H1 (cell line): ENCODE measurements around the gene COA1. TPM values are rescaled to one million over a fixed set of nuclear protein-coding genes. Genes with fewer than 3 reads are reported as not detected.

Experiments used
- CTCF ChIA-PET: fragments of 300-600 bp; sonication (Branson Sonifier 250); formaldehyde crosslinking; loops from one replicate; lab custom pipeline; 2021; ENCODE audit not compliant: partially characterized antibody; lab: Charles Lee
- POLR2A ChIA-PET: fragments of 300-600 bp; sonication (Branson Sonifier 250); formaldehyde crosslinking; loops from one replicate; lab custom pipeline; 2021; ENCODE audit warnings: inconsistent platforms; ENCODE audit not compliant: partially characterized antibody; lab: Charles Lee
- DNase-seq, 2 experiments: peaks; one replicate each; pipeline versions ENCODE4 v3.0.0 to v3.0.0-alpha.2; 2010 to 2022; ENCODE audit warnings: low spot score in 2 of 2, low read depth in 1 of 2, mixed read lengths in 1 of 2
- FAIRE-seq: peaks from 2 replicates; lab custom pipeline; 2011; peaks lifted over from hg19 to GRCh38; lab: Jason Lieb, UNC
- H2AFZ ChIP-seq: 2 replicates; pipeline ENCODE4 v1.8.1; 2012; ENCODE audit warnings: low read length, inconsistent platforms
- H2AK5ac ChIP-seq: 2 replicates; pipeline ENCODE4 v1.6.1; 2013; ENCODE audit warnings: low read depth, low read length
- H2BK120ac ChIP-seq: replicated peaks from 2 replicates; pipeline ENCODE3; 2013; ENCODE audit warnings: low read depth, low read length, inconsistent platforms
- H2BK12ac ChIP-seq: 2 replicates; pipeline ENCODE4 v1.6.1; 2013; ENCODE audit warnings: low read depth, low read length
- H2BK15ac ChIP-seq: 2 replicates; pipeline ENCODE4 v1.6.1; 2013; ENCODE audit warnings: low read length
- H2BK20ac ChIP-seq: 2 replicates; pipeline ENCODE4 v1.6.1; 2013; ENCODE audit warnings: low read length
- H2BK5ac ChIP-seq: 2 replicates; pipeline ENCODE4 v1.6.1; 2013; ENCODE audit warnings: low read depth, low read length
- H3K14ac ChIP-seq: 2 replicates; pipeline ENCODE4 v1.6.1; 2013; ENCODE audit warnings: inconsistent platforms; ENCODE audit not compliant: insufficient read length
- H3K18ac ChIP-seq: 2 replicates; pipeline ENCODE4 v1.6.1; 2013; ENCODE audit warnings: low read length; ENCODE audit errors: extremely low read depth
- H3K23ac ChIP-seq: 2 replicates; pipeline ENCODE4 v1.6.1; 2013; ENCODE audit warnings: inconsistent platforms; ENCODE audit not compliant: insufficient read length
- H3K23me2 ChIP-seq: 2 replicates; pipeline ENCODE4 v1.6.1; 2013; ENCODE audit warnings: low read depth, low read length
- H3K27ac ChIP-seq: 2 replicates; pipeline ENCODE4 v1.6.1; 2011; ENCODE audit warnings: low read depth, low read length, inconsistent platforms
- H3K27me3 ChIP-seq, 4 experiments: replicated peaks in 1 of 4; 1 replicate in 1 of 4; 2 replicates in 3 of 4; pipeline versions ENCODE4 v1.6.1 to v1.8.1; 2011 to 2013; ENCODE audit warnings: low read length in 3 of 4, mild to moderate bottlenecking in 3 of 4, inconsistent platforms in 2 of 4, mixed read lengths in 2 of 4, moderate library complexity in 1 of 4; ENCODE audit not compliant: control insufficient read depth in 3 of 4, insufficient read depth in 3 of 4; ENCODE audit errors: extremely low read depth in 1 of 4
- H3K36me3 ChIP-seq, 4 experiments: 2 replicates each; pipeline versions ENCODE4 v1.6.1 to v1.8.1; 2011 to 2013; ENCODE audit warnings: mild to moderate bottlenecking in 4 of 4, low read length in 3 of 4, moderate library complexity in 2 of 4, control low read depth in 1 of 4, inconsistent platforms in 1 of 4; ENCODE audit not compliant: insufficient read depth in 4 of 4, control insufficient read depth in 2 of 4
- H3K4ac ChIP-seq: replicated peaks from 2 replicates; pipeline ENCODE3; 2013; ENCODE audit warnings: low read length, low read depth, mixed read lengths, inconsistent platforms; ENCODE audit not compliant: insufficient read length
- H3K4me1 ChIP-seq, 4 experiments: replicated peaks in 1 of 4; 1 replicate in 1 of 4; 2 replicates in 3 of 4; pipeline versions ENCODE4 v1.6.1 to v1.8.1; 2011 to 2013; ENCODE audit warnings: low read length in 3 of 4, inconsistent platforms in 2 of 4, mixed read lengths in 1 of 4; ENCODE audit not compliant: insufficient read depth in 4 of 4, control insufficient read depth in 3 of 4
- H3K4me2 ChIP-seq, 2 experiments: 2 replicates each; pipeline versions ENCODE4 v1.6.1 to v1.8.1; 2011 to 2013; ENCODE audit warnings: low read depth in 2 of 2, low read length in 2 of 2, control low read depth in 1 of 2, inconsistent platforms in 1 of 2, mild to moderate bottlenecking in 1 of 2; ENCODE audit not compliant: insufficient read depth in 1 of 2
- H3K4me3 ChIP-seq, 4 experiments: fragments of 200-600, 300-600 bp in 1 of 4; sonication (generic), shearing (Covaris generic), sonication (Bioruptor Twin) in 1 of 4; 2 replicates each; pipeline versions ENCODE4 v1.5.1 to v1.8.1; 2011 to 2016; ENCODE audit warnings: low read length in 4 of 4, low read depth in 3 of 4, control low read depth in 2 of 4, inconsistent platforms in 2 of 4, mild to moderate bottlenecking in 2 of 4, mixed read lengths in 1 of 4, moderate library complexity in 1 of 4; ENCODE audit not compliant: insufficient read depth in 2 of 4; ENCODE audit errors: extremely low read depth in 1 of 4
- H3K56ac ChIP-seq: replicated peaks from 2 replicates; pipeline ENCODE3; 2013; ENCODE audit warnings: low read depth, mild to moderate bottlenecking, mixed read lengths, low read length, inconsistent platforms; ENCODE audit not compliant: insufficient read length
- H3K79me1 ChIP-seq: 2 replicates; pipeline ENCODE4 v1.6.1; 2013; ENCODE audit warnings: low read depth, low read length, control low read depth
- H3K79me2 ChIP-seq, 2 experiments: 2 replicates each; pipeline versions ENCODE4 v1.6.1 to v1.8.1; 2012 to 2013; ENCODE audit warnings: low read length in 2 of 2, mild to moderate bottlenecking in 2 of 2, inconsistent platforms in 1 of 2; ENCODE audit not compliant: insufficient read depth in 2 of 2, control insufficient read depth in 1 of 2
- H3K9ac ChIP-seq, 4 experiments: replicated peaks in 1 of 4; 1 replicate in 1 of 4; 2 replicates in 3 of 4; pipeline versions ENCODE4 v1.6.1 to v1.8.1; 2011 to 2013; ENCODE audit warnings: low read depth in 3 of 4, low read length in 3 of 4, control low read depth in 2 of 4, mild to moderate bottlenecking in 2 of 4, moderate library complexity in 2 of 4, inconsistent platforms in 1 of 4; ENCODE audit errors: extremely low read depth in 1 of 4
- H3K9me3 ChIP-seq, 2 experiments: 2 replicates each; pipeline versions ENCODE4 v1.6.1 to v1.8.1; 2012 to 2013; ENCODE audit warnings: mild to moderate bottlenecking in 2 of 2, moderate library complexity in 2 of 2, control low read depth in 1 of 2, inconsistent platforms in 1 of 2, low read depth in 1 of 2, low read length in 1 of 2, mixed read lengths in 1 of 2; ENCODE audit not compliant: insufficient read depth in 2 of 2
- H4K20me1 ChIP-seq, 2 experiments: replicated peaks in 1 of 2; 2 replicates each; pipeline versions ENCODE3 to v1.8.1; 2011 to 2013; ENCODE audit warnings: inconsistent platforms in 2 of 2, low read length in 2 of 2, mild to moderate bottlenecking in 1 of 2; ENCODE audit not compliant: insufficient read depth in 2 of 2, control insufficient read depth in 1 of 2
- H4K5ac ChIP-seq: 2 replicates; pipeline ENCODE4 v1.6.1; 2013; ENCODE audit warnings: low read length, low read depth, mixed read lengths, inconsistent platforms; ENCODE audit not compliant: insufficient read length
- H4K8ac ChIP-seq: 2 replicates; pipeline ENCODE4 v1.8.0; 2013; ENCODE audit warnings: mild to moderate bottlenecking, moderate library complexity, low read length, inconsistent platforms; ENCODE audit not compliant: insufficient read depth; ENCODE audit errors: extremely low read depth
- H4K91ac ChIP-seq: replicated peaks from 2 replicates; pipeline ENCODE3; 2013; ENCODE audit warnings: low read length, mixed read lengths, inconsistent platforms; ENCODE audit not compliant: insufficient read length
- KDM4A ChIP-seq: IDR thresholded peaks from one replicate; pipeline ENCODE4 v1.7.1; 2012; ENCODE audit warnings: low read depth, mild to moderate bottlenecking, moderate library complexity, low read length, inconsistent platforms; ENCODE audit not compliant: severe bottlenecking
- PHF8 ChIP-seq: fragments of 200-600 bp; sonication (generic); conservative IDR thresholded peaks from 2 replicates; pipeline ENCODE4 v1.7.1; 2012; ENCODE audit warnings: low read depth, mild to moderate bottlenecking, inconsistent platforms, low read length, moderate library complexity
- polyA plus RNA-seq, 7 experiments: library from polyadenylated mRNA; depleted of rRNA in 3 of 7; stranded (reverse) in 5 of 7; unstranded in 2 of 7; fragments of >200 nt in 5 of 7; fragments of 200-250 nt in 2 of 7; gene quantifications; 1 replicate in 5 of 7; 2 replicates in 1 of 7; 4 replicates in 1 of 7; pipeline versions ENCODE4 v1.2.1 to v1.2.3, GENCODE V29; 2011 to 2013; ENCODE audit warnings: missing spikeins in 2 of 7, mixed read lengths in 2 of 7
- total RNA-seq: library from RNA; stranded (reverse); fragmentation: NEBNext Ultra II Directional; extraction: Animal tissue kit (Norgen Biotek cat#: 25700); gene quantifications from 2 replicates; pipeline ENCODE4 v1.2.1, GENCODE V29; 2021

COA1 gene
- total and polyA plus RNA-seq, 2 of the 8 experiments (the other 6 are each of a cell fraction or from before 2014, with no cell fraction given), result 98.6 to 143 TPM

DNA sequence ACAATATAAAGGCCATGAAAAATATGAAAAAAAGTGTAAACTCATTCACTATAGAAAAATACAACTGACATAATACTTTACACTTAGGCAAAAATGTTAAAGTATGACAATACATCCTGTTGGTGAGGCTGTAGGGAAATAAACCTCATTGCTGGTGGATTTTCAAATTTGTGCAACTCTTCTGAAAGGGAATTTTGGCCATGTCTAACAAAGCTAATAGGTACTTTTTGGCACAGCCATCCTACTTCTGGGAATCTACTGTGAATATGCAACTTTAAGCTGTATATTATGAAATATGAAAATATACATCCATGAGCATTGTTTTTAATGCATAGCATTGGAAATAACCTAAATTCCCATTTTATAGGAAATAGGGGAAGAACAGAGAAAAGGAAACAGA is 13.4 kb upstream of the COA1 start:
- no peak overlapping the region for H2AK5ac ChIP-seq
- no peak overlapping the region for H3K4me3 ChIP-seq
- H2BK120ac ChIP-seq, result no peak overlapping the region
- H3K23ac ChIP-seq, result no peak overlapping the region
- no peak overlapping the region for H3K14ac ChIP-seq
- ChIA-PET CTCF (interaction anchor here (1.1 kb wide), 1 partner anchor 98 kb away, joined by 4 read pairs; no protein-coding TSS in a partner anchor), POLR2A (interaction anchor here (0.7 kb wide), 1 partner anchor 8 kb away, joined by 4 read pairs; no protein-coding TSS in a partner anchor)
- H3K4me1 ChIP-seq, result no peaks in the 10 kb centered on the region
- no peak overlapping the region for H3K56ac ChIP-seq
- H3K4ac ChIP-seq, result no peak overlapping the region
- H4K8ac ChIP-seq, result no peak overlapping the region
- FAIRE-seq, result no peak
- TF ChIP-seq PHF8 (no peak), KDM4A (no peak)
- no peak overlapping the region for H2BK12ac ChIP-seq
- no peak overlapping the region for H4K91ac ChIP-seq
- H2BK5ac ChIP-seq, result no peak overlapping the region
- H3K4me2 ChIP-seq, result no peak overlapping the region
- no peak overlapping the region for H2BK20ac ChIP-seq
- H2AFZ ChIP-seq, result no peak overlapping the region
- no peaks in the 10 kb centered on the region for H4K20me1 ChIP-seq
- H3K27ac ChIP-seq, result no peak overlapping the region
- no peak overlapping the region for H2BK15ac ChIP-seq
- no peak overlapping the region for H4K5ac ChIP-seq
- no peaks in the 10 kb centered on the region for H3K9me3 ChIP-seq
- no peaks in the 10 kb centered on the region for H3K79me1 ChIP-seq
- no peak for DNase-seq
- H3K36me3 ChIP-seq, result no peaks in the 10 kb centered on the region
- H3K79me2 ChIP-seq, result no peaks in the 10 kb centered on the region
- no peak overlapping the region for H3K18ac ChIP-seq
- H3K23me2 ChIP-seq, result peaks cover 2% of the 10 kb centered on the region; the same call in 1 of the 2 replicates
- H3K9ac ChIP-seq, result no peak overlapping the region
- H3K27me3 ChIP-seq, result no peaks in the 10 kb centered on the region
